Measurements from ENCODE around the gene P2RY11. TPM values are rescaled to one million over a fixed set of nuclear protein-coding genes. Genes with fewer than 3 reads are reported as not detected.

The P2RY11 gene
- total RNA-seq, 1 experiment from 2014 or later: 2.8 TPM

- in situ Hi-C loops (cut with HindIII; ENCODE audit: low pct_unique_long_range_greater_than_20kb, low sequenced_read_pairs): no loop called here
- no peak for DNase-seq (ENCODE audit: low read depth)
Observed at GRCh38 chr19:10155839-10156238, 44.3 kb downstream of the P2RY11 start.

GRCh38 chr19:10158071-10158470, 46.6 kb downstream of the P2RY11 start:
- in situ Hi-C loops (cut with HindIII; ENCODE audit: low pct_unique_long_range_greater_than_20kb, low sequenced_read_pairs): no loop called here
- DNase-seq (ENCODE audit: low read depth): no peak

GRCh38 chr19:10158485-10158884, 47.0 kb downstream of the P2RY11 start:
- in situ Hi-C loops (cut with HindIII; ENCODE audit: low pct_unique_long_range_greater_than_20kb, low sequenced_read_pairs): no loop called here
- DNase-seq (ENCODE audit: low read depth): no peak

- no peak for DNase-seq (ENCODE audit: low read depth)
- in situ Hi-C loops (cut with HindIII; ENCODE audit: low pct_unique_long_range_greater_than_20kb, low sequenced_read_pairs): no loop called here
Observed at GRCh38 chr19:10159610-10160009, 48.1 kb downstream of the P2RY11 start.

GRCh38 chr19:10163536-10163935, 52.0 kb downstream of the P2RY11 start:
- in situ Hi-C loops (cut with HindIII; ENCODE audit: low pct_unique_long_range_greater_than_20kb, low sequenced_read_pairs): no loop called here
- DNase-seq (ENCODE audit: low read depth): no peak

Other genes with a start within 250 kb of the P2RY11 start
- 1.4 and 13.5 TPM in 2 replicates for gene OLFM2, start 175.2 kb upstream of the P2RY11 start, total RNA-seq (2014; rRNA removed; shearing (Covaris generic); ENCODE audit: low replicate concordance)
- gene COL5A3, start 101.2 kb upstream of the P2RY11 start, total RNA-seq (2014; rRNA removed; shearing (Covaris generic); ENCODE audit: low replicate concordance): not detected in 2 replicates
- gene RDH8, start 98.2 kb upstream of the P2RY11 start, total RNA-seq (2014; rRNA removed; shearing (Covaris generic); ENCODE audit: low replicate concordance): not detected in 2 replicates
- gene SHFL, start 25.4 kb upstream of the P2RY11 start, total RNA-seq (2014; rRNA removed; shearing (Covaris generic); ENCODE audit: low replicate concordance): 10.0 and 13.3 TPM in 2 replicates
- 1.4 TPM in 1 of 2 replicates, not detected in the other for gene ANGPTL6, start 9.0 kb upstream of the P2RY11 start, total RNA-seq (2014; rRNA removed; shearing (Covaris generic); ENCODE audit: low replicate concordance)
- 40.0 TPM in 2 replicates for gene PPAN, start 5.3 kb upstream of the P2RY11 start, total RNA-seq (2014; rRNA removed; shearing (Covaris generic); ENCODE audit: low replicate concordance)
- gene EIF3G, start 8.2 kb downstream of the P2RY11 start, total RNA-seq (2014; rRNA removed; shearing (Covaris generic); ENCODE audit: low replicate concordance): 190 and 194 TPM in 2 replicates
- 25.4 and 39.0 TPM in 2 replicates for gene DNMT1, start 83.3 kb downstream of the P2RY11 start, total RNA-seq (2014; rRNA removed; shearing (Covaris generic); ENCODE audit: low replicate concordance)
- gene S1PR2, start 119.6 kb downstream of the P2RY11 start, total RNA-seq (2014; rRNA removed; shearing (Covaris generic); ENCODE audit: low replicate concordance): 1.9 and 2.5 TPM in 2 replicates
- 64.6 and 65.2 TPM in 2 replicates for gene MRPL4, start 140.5 kb downstream of the P2RY11 start, total RNA-seq (2014; rRNA removed; shearing (Covaris generic); ENCODE audit: low replicate concordance)
- 0.43 TPM in 1 of 2 replicates, not detected in the other for gene ICAM1, start 159.4 kb downstream of the P2RY11 start, total RNA-seq (2014; rRNA removed; shearing (Covaris generic); ENCODE audit: low replicate concordance)
- not detected in 2 replicates for gene ICAM4, start 175.3 kb downstream of the P2RY11 start, total RNA-seq (2014; rRNA removed; shearing (Covaris generic); ENCODE audit: low replicate concordance)
- 0.20 and 0.23 TPM in 2 replicates for gene ICAM5, start 178.3 kb downstream of the P2RY11 start, total RNA-seq (2014; rRNA removed; shearing (Covaris generic); ENCODE audit: low replicate concordance)
- not detected in 2 replicates for gene ZGLP1, start 198.1 kb downstream of the P2RY11 start, total RNA-seq (2014; rRNA removed; shearing (Covaris generic); ENCODE audit: low replicate concordance)
- 12.9 and 27.9 TPM in 2 replicates for gene FDX2, start 204.3 kb downstream of the P2RY11 start, total RNA-seq (2014; rRNA removed; shearing (Covaris generic); ENCODE audit: low replicate concordance)
- 9.2 and 10.6 TPM in 2 replicates for gene RAVER1, start 221.8 kb downstream of the P2RY11 start, total RNA-seq (2014; rRNA removed; shearing (Covaris generic); ENCODE audit: low replicate concordance)
- gene ICAM3, start 227.9 kb downstream of the P2RY11 start, total RNA-seq (2014; rRNA removed; shearing (Covaris generic); ENCODE audit: low replicate concordance): 10.1 and 12.2 TPM in 2 replicates